Renal pelvis (tissue), 4 donors: ENCODE results near the gene KCNJ15. TPM values are rescaled to one million over a fixed set of nuclear protein-coding genes. Genes with fewer than 3 reads are reported as not detected.

Source experiments
- DNase-seq: peaks from one replicate; pipeline ENCODE4 v3.0.0-alpha.2; 2013
- polyA plus RNA-seq, 3 donors: library from polyadenylated mRNA; unstranded; fragments of 120-200 nt; gene quantifications; one replicate each; pipeline ENCODE4 v1.2.1, GENCODE V29; 2013; ENCODE audit not compliant: insufficient read length in 3 of 3

Gene KCNJ15
- polyA plus RNA-seq, 3 donors = 181 to 322 (median 252) TPM

GRCh38 chr21:38265166-38265565, 8.4 kb downstream of the KCNJ15 start:
- no peak for DNase-seq

- DNase-seq = no peak
These were observed 9.9 kb downstream of the KCNJ15 start for GRCh38 chr21:38266732-38267131.

GRCh38 chr21:38267136-38267755, 10.5 kb downstream of the KCNJ15 start:
- no peak for DNase-seq

GRCh38 chr21:38267991-38268863, 11.4 kb downstream of the KCNJ15 start:
- no peak for DNase-seq

GRCh38 chr21:38268864-38269575, 12.2 kb downstream of the KCNJ15 start:
- no peak for DNase-seq

- DNase-seq = no peak
These were observed 12.8 kb downstream of the KCNJ15 start for GRCh38 chr21:38269576-38269936.

- DNase-seq = no peak
These were observed 15.4 kb downstream of the KCNJ15 start for GRCh38 chr21:38272215-38272614.

GRCh38 chr21:38273745-38274542, 17.2 kb downstream of the KCNJ15 start:
- DNase-seq = no peak

- no peak for DNase-seq
These were observed 20.8 kb downstream of the KCNJ15 start for GRCh38 chr21:38277501-38278131.

GRCh38 chr21:38280454-38280853, 23.7 kb downstream of the KCNJ15 start:
- DNase-seq = no peak

- DNase-seq = no peak
These were observed 24.1 kb downstream of the KCNJ15 start for GRCh38 chr21:38280867-38281266.

GRCh38 chr21:38282921-38283320, 26.1 kb downstream of the KCNJ15 start:
- no peak for DNase-seq

- no peak for DNase-seq
These were observed 27.4 kb downstream of the KCNJ15 start for GRCh38 chr21:38284216-38284615.

- DNase-seq = no peak
These were observed 30.1 kb downstream of the KCNJ15 start for GRCh38 chr21:38286739-38287471.

- DNase-seq = no peak
These were observed 30.7 kb downstream of the KCNJ15 start for GRCh38 chr21:38287476-38287875.

- DNase-seq = no peak
These were observed 33.1 kb downstream of the KCNJ15 start for GRCh38 chr21:38289705-38290485.

GRCh38 chr21:38290809-38291208, 34.0 kb downstream of the KCNJ15 start:
- DNase-seq = no peak

- no peak for DNase-seq
These were observed 35.1 kb downstream of the KCNJ15 start for GRCh38 chr21:38291874-38292273.

- DNase-seq = no peak
These were observed 36.3 kb downstream of the KCNJ15 start for GRCh38 chr21:38293113-38293512.

GRCh38 chr21:38293765-38294164, 37.0 kb downstream of the KCNJ15 start:
- DNase-seq = no peak
